OCI-LY3 (cell line): ENCODE measurements around the gene STK32C.

ENCODE experiments used
- H2AFZ ChIP-seq: fragments of 200-600, 300-600 bp; shearing (Covaris generic); 2 replicates; pipeline ENCODE4 v1.6.0; 2014; ENCODE audit warnings: antibody characterized with exemption, low read depth, low read length
- H3K27ac ChIP-seq: fragments of 200-600, 300-600 bp; sonication (generic); 2 replicates; pipeline ENCODE4 v1.5.1; 2014; ENCODE audit warnings: mild to moderate bottlenecking, low read length, moderate library complexity, mixed read lengths
- H3K27me3 ChIP-seq: fragments of 200-600, 300-600 bp; sonication (generic); 2 replicates; pipeline ENCODE4 v1.6.1; 2014; ENCODE audit warnings: low read depth, low read length, mixed read lengths
- H3K36me3 ChIP-seq: fragments of 200-600, 300-600 bp; sonication (generic); replicated peaks from 2 replicates; pipeline ENCODE3; 2014; ENCODE audit warnings: low read depth, low read length, mixed read lengths
- H3K4me1 ChIP-seq: fragments of 300-600, 200-600 bp; sonication (generic); 2 replicates; pipeline ENCODE4 v1.6.1; 2014; ENCODE audit warnings: low read length, mixed read lengths
- H3K4me2 ChIP-seq: fragments of 200-600, 300-600 bp; sonication (generic); 2 replicates; pipeline ENCODE4 v1.6.1; 2014; ENCODE audit warnings: low read length, mixed read lengths
- H3K4me3 ChIP-seq: fragments of 300-600, 200-600 bp; sonication (generic); 2 replicates; pipeline ENCODE4 v1.5.1; 2014; ENCODE audit warnings: antibody characterized with exemption, mild to moderate bottlenecking, low read length, moderate library complexity
- H3K79me2 ChIP-seq: fragments of 300-600, 200-600 bp; shearing (Covaris generic); 2 replicates; pipeline ENCODE4 v1.6.1; 2014; ENCODE audit warnings: mild to moderate bottlenecking, low read length, mixed read lengths
- H3K9ac ChIP-seq: fragments of 300-600, 200-600 bp; shearing (Covaris generic); 2 replicates; pipeline ENCODE4 v1.6.0; 2014; ENCODE audit warnings: mild to moderate bottlenecking, low read length, moderate library complexity
- H3K9me3 ChIP-seq: fragments of 200-600, 300-600 bp; shearing (Covaris generic); 2 replicates; pipeline ENCODE4 v1.6.1; 2014; ENCODE audit warnings: low read length, mixed read lengths; ENCODE audit not compliant: insufficient read depth
- H4K20me1 ChIP-seq: fragments of 200-600, 300-600 bp; sonication (generic); 2 replicates; pipeline ENCODE4 v1.6.1; 2016; ENCODE audit warnings: low read length, mixed read lengths; ENCODE audit not compliant: insufficient read depth
- CTCF ChIP-seq: fragments of 200-600, 300-600 bp; sonication (generic); IDR thresholded peaks from 2 replicates; pipeline ENCODE4 v1.5.1; 2014; ENCODE audit warnings: antibody characterized with exemption, low read length, low read depth
- EZH2phosphoT487 ChIP-seq: fragments of 200-600 bp; shearing (Covaris generic); IDR thresholded peaks from 2 replicates; pipeline ENCODE4 v1.6.1; 2018; ENCODE audit warnings: antibody characterized with exemption, mixed run types, low read depth

The STK32C gene

GRCh38 chr10:132158823-132159222, 148.9 kb downstream of the STK32C start:
- H3K4me3 ChIP-seq: no peak overlapping the region
- H2AFZ ChIP-seq: no peak overlapping the region
- no peaks in the 10 kb centered on the region for H3K36me3 ChIP-seq
- no peaks in the 10 kb centered on the region for H4K20me1 ChIP-seq
- H3K9me3 ChIP-seq: no peaks in the 10 kb centered on the region
- no peak overlapping the region for H3K4me2 ChIP-seq
- H3K27ac ChIP-seq: no peak overlapping the region
- no peaks in the 10 kb centered on the region for H3K4me1 ChIP-seq
- H3K79me2 ChIP-seq: no peaks in the 10 kb centered on the region
- no peaks in the 10 kb centered on the region for H3K27me3 ChIP-seq
- TF ChIP-seq EZH2phosphoT487 (no peak), CTCF (no peak)
- no peak overlapping the region for H3K9ac ChIP-seq

GRCh38 chr10:132158122-132158741, 149.5 kb downstream of the STK32C start:
- Histone ChIP-seq H3K4me3 (no peak overlapping the region), H3K4me1 (no peaks in the 10 kb centered on the region), H3K27me3 (no peaks in the 10 kb centered on the region), H3K9ac (no peak overlapping the region), H3K27ac (no peak overlapping the region), H3K4me2 (no peak overlapping the region), H3K79me2 (no peaks in the 10 kb centered on the region), H4K20me1 (no peaks in the 10 kb centered on the region), H3K9me3 (no peaks in the 10 kb centered on the region), H3K36me3 (no peaks in the 10 kb centered on the region), H2AFZ (no peak overlapping the region)
- TF ChIP-seq EZH2phosphoT487: no peak
- TF ChIP-seq CTCF: no peak
